ENCODE results near the gene P4HTM.
A peak's percentile ranks its signal among the peaks of the same experiment; 100 is the strongest.

P4HTM gene

DNA sequence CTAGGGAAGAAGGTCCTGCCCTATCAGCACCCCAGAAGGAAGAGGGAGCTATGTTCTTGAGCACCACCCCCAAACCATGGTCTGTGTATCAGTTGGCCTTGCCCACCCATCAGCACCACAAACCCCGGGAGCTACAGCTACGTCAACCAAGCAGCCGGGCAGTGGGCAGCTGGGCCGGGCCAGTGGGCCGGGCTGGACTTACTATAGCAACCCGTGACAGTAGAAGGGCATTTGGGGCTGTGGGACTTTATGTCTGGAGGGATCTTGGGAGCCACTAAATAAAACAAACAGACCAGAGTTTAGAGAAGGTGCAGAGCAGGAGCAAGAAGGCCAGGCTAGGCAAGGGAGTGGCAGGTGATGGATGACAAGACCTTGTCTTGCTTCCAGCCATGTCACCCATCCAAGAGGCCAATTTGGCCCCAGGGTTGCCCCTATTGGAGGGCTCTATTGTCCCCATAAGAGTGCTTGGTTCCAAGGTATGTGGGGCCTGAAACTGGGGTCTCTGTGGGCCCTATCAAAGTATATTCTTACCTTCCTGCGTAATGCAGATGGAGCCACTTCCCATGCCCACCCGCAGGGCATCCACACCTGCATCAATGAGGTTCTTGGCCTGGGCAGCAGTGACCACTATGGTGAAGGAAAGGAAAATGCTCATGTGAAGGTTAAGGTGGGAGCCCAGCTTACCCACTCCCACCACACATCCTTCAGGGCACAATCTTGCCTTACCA, 35.9 kb downstream of the P4HTM start:
- DNase-seq = no peak

DNA sequence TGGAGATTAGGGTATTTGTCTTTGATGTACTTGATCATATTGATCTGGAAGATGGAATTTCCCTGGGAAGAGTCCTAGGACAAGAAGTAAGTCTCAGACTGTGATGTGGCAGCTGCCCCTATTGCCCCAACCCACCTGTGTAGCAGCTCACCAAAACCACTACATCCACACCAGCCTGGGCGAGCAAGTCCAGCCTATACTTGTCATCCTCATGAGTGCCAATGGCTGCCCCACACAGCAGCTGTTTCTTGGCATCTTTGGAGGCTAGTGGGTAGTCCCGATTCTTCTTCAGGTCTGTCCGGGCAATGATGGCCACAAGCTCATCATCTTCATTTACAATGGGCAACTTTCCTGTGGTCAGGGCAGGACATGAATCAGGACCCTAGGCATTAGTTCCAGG, 36.5 kb downstream of the P4HTM start:
- no peak for DNase-seq

DNA sequence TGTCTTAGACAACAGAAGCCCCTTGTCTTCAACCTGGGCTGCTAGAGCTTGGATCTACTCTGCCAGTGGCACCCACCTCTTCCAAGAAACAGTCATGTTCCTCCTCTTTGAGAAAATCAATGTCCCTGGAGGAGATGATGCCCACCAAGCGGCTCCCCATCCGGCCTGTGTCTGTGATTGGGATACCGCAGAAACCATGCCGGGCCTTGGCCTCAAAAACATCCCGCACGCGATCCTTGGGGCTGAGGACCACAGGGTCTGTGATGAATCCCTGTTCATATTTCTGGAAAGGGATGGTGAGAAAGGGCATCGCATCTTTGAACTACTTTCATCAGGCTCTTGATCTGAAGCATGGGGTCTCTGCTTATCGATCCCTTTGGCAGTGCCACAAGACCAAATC, 37.6 kb downstream of the P4HTM start:
- no peak for DNase-seq

- DNase-seq = no peak
Observed at GRCh38 chr3:49028298-49028672, 38.2 kb downstream of the P4HTM start.

DNA sequence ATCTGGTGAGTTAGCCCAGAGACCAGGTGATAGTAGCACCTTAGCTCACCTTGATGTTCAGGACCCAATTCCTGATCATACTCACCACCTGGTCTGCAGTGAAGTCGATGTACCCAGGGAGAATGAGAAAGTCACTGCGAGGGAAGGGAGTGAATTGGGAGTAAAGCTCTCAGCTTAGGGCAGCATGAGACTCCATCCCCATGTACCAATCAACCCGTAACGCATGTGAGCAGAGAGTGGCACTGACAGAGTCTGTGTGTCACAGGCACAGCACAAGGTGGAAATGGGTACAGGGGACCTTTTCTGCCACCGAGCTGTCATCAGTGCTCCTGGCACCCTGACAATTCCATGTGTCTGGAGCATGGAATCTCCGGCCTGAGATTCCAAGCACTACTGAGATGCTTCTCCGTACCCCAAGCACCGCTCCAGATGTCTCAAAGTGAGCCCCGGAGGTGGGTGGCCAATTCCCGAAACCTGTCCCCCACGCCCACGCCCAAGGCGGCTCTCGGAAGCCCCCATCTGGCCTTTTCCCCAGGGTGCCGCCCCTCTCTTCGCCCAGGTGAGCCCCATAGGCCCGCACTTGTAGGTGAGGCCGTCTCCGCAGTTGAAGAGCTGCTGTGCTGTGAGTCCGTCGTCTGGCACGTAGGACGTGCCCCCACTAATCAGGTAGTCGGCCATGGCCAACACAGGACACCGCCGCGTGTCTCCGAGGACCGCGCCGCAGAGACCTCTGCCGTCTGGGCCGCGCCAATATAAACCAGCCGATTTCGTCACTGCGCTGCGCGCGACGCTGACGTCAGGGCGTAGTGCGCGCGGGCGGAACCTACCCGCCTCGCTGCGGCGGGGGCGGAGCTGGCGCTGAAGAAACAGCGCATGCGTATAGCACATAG, 38.9 kb downstream of the P4HTM start, which contains the start of gene IMPDH2:
Gene IMPDH2 (minus strand): TSS at position 726 of the 890 bp plus-strand sequence. CDS start 48 bp downstream, at position 678.
- DNase-seq = peak; percentile 88

GRCh38 chr3:49029563-49029884, 39.5 kb downstream of the P4HTM start:
- no peak for DNase-seq

GRCh38 chr3:49030321-49030720, 40.3 kb downstream of the P4HTM start:
- no peak for DNase-seq

- no peak for DNase-seq
Observed at GRCh38 chr3:49032646-49033304, 42.7 kb downstream of the P4HTM start.

DNA sequence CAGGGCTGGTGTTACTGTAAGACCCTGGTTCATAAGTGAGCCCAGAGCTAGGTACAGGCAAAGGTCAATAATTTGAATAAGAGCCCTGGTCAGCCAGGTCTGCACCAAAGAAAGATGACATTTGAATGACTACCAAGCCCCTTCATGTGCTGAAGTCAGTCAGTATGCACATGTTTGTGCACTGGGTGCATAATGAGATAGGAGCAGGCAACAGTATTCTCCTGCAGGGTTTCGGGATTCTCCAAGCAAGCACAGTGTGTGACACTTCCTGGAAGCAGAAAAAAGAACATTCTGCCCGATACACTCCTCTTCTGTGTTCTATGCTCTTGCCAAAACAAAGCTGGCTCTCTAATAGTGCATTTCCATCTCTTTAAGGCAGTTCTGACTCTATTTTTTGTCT, 44.6 kb downstream of the P4HTM start:
- DNase-seq = no peak

- no peak for DNase-seq
Observed at GRCh38 chr3:49035281-49035680, 45.2 kb downstream of the P4HTM start.

DNA sequence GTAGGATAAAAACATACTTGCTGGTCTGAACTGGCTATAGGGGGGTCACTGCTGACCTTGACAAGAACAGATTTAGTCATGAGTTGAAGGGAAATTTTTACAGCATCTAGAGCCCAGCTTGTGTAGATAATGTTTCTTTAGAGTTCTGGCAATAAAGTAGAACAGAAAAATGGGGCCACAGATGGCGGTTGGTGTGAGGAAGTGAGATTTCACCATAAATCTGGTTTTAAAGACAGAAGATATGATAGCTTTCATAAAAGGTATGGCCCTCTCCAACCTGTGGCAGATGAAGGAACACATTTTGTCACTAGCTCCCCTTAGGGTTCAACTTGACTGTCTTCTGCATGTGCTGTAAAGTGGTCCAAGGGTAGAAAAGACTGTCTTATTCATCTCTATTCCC, 63.5 kb downstream of the P4HTM start:
- no peak for DNase-seq

- DNase-seq = no peak
Observed at GRCh38 chr3:49054344-49054862, 64.4 kb downstream of the P4HTM start.
